Erythroblast (primary cell): ENCODE measurements around the gene BET1.
"Not testable (repeated sequence)": the region's sequence is repeated elsewhere in the genome, so short reads cannot be mapped to it uniquely, and the experiment has no call there.

Experiments
- DNase-seq, 2 experiments: peaks; one replicate each; lab custom pipeline; 2025; lab: John Stamatoyannopoulos, UW
- GATA1 ChIP-seq: IDR thresholded peaks from 2 replicates; pipeline ENCODE4 v1.6.1; 2011; ENCODE audit warnings: low read depth, mild to moderate bottlenecking, control low read depth, low read length, moderate library complexity
- POLR2A ChIP-seq: IDR thresholded peaks from 2 replicates; pipeline ENCODE4 v1.6.1; 2011; ENCODE audit warnings: mild to moderate bottlenecking, low read length

Gene BET1

DNA sequence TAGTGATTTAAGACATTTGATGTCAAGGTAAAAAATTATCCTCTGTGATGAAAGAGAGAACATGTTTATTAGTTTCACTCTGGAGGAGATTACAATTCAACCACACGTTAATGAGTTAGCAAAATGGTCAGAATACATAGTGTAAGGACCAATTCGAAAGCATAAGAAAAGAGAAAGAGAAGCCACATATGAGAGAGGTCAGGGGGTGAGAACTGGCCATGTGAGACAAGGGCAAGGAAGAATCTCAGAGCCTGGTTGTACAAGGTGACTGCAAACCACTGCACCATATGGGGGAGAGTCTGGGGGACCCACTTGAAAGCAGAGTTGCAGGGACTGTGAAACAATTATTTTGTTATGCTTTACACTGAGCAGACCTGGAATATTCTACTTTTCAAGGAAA is 27.7 kb upstream of the BET1 start:
- DNase-seq, result no peak
- TF ChIP-seq GATA1, result no peak
- no peak for TF ChIP-seq POLR2A

DNA sequence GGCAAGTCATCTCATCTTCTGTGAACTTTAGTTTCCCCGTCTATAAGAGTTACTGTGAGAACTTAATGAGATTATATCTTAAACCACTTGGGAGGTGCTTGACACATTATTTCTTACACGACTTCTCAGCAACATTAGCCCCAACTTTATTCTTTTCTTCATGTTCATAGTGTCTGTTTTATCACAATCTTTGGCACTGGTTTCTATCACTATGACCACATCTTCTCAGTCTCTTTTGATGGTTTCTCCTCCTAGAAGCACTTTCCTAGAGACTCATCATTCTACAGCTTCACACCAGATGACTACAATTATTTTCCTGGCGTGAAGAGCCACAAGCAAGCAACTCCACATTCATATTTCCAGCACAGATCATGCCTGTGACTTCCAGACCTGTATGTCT is 26.5 kb upstream of the BET1 start:
- DNase-seq, result no peak
- TF ChIP-seq GATA1, result no peak
- no peak for TF ChIP-seq POLR2A

- TF ChIP-seq POLR2A (no peak), GATA1 (no peak)
- DNase-seq, result no peak
These were observed 25.8 kb upstream of the BET1 start for GRCh38 chr7:94029976-94030375.

DNA sequence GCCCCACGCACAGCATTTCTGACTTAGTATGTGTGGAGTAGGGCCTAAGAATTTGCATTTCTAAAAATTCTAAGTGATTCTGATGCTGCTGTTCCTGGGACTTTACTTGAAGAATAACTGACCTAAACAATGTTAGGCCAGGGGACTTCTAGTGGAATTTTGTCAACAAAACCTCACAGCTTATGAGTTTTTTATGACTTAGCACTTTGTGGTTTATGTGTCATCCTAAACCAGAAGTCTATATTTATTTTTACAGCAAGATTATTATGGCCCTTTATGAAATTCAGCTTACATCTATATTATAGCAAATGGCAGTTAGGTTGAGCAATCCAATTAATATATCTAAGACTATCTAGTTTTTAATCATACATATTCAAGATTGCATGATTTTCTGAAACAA is 24.6 kb upstream of the BET1 start:
- no peak for DNase-seq
- TF ChIP-seq POLR2A (no peak), GATA1 (no peak)

- DNase-seq, result not testable (repeated sequence)
These were observed 22.5 kb upstream of the BET1 start for GRCh38 chr7:94026619-94027018.

DNA sequence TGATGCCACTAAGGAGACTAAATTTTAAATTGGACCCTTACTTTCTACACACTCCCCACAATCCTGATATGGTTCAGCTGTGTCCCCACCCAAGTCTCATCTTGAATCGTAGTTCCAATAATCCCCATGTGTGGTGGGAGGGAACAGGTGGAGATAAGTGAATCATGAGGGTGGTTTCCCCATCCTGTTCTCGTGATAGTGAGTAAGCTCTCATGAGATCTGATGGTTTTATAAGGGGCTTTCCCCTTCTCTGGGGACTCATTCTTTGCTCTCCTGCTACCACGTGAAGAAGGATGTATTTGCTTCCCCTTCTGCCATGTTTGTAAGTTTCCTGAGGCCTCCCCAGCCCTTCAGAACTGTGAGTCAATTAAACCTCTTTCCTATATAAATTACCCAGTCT is 18.4 kb upstream of the BET1 start:
- no peak for DNase-seq
- TF ChIP-seq GATA1 (no peak), POLR2A (no peak)

- TF ChIP-seq GATA1, result no peak
- no peak for TF ChIP-seq POLR2A
These were observed 12.6 kb upstream of the BET1 start for GRCh38 chr7:94016786-94017185.

DNA sequence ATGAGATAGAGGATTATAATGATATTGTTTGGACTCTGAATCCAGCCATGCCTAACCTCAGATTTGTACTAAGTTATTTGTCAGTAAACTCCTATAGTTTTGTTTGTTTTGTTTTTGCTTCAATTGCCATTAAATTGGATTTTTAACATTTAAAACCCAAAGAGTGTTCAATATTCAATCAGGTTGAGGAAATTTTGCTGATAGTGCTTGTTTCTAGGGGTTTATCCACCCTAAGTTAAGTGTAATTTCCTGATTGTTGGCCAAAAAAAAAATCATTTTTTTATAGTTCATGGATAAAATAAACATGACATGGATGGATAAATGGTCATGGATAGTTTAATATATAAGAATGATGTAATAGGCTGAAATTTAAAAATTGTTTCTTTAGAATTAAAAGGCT is 11.4 kb upstream of the BET1 start:
- TF ChIP-seq GATA1 (no peak), POLR2A (no peak)
- DNase-seq, result no peak

More at GRCh38 chr7:94016786-94017185, 12.6 kb upstream of the BET1 start:
- no peak for DNase-seq

- TF ChIP-seq GATA1 (no peak), POLR2A (no peak)
- DNase-seq, result peak; percentile 2
These were observed 8.6 kb upstream of the BET1 start for GRCh38 chr7:94012746-94013145.

DNA sequence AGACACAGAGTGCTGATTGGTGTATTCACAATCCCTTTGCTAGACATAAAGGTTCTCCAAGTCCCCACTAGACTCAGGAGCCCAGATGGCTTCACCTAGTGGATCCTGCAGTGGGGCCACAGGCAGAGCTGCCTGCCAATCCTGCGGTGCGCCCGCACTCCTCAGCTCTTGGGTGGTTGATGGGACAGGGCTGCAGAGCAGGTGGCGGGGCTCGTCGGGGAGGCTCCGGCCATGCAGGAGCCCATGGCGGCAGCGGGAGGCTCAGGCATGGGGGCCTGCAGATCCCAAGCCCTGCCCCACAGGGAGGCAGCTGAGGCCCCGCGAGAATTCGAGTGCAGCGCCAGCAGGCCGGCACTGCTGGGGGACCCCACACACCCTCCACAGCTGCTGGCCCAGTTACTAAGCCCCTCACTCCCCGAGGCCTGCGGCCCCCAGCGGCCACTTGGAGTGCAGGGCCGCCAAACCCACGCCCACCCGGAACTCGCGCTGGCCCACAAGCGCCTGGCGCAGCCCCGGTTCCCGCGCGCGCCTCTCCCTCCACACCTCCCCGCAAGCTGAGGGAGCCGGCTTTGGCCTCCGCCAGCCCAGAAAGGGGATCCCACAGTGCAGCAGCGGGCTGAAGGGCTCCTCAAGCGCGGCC is 7.7 kb upstream of the BET1 start:
- DNase-seq, result no peak
- TF ChIP-seq POLR2A (no peak), GATA1 (no peak)

DNA sequence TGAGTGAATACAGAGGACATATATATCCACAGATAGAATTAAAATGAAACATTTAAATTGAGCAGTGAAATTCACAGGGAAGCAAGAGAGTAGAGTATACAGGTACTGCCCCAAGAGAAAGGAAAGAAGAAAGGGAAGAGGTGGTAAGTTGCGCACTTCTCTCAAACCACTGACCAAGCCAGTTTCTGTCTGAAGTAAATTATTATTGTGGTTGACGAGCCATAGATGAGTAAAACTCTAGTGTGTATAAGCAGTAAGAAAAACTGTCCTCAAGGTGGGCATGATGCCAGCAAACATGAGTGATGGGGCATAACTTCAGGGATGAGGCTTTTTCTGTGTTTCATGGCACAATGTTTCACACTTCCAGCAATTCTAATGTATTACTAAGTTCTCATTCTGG is 4.4 kb upstream of the BET1 start:
- TF ChIP-seq POLR2A, result no peak
- no peak for TF ChIP-seq GATA1
- no peak for DNase-seq

DNA sequence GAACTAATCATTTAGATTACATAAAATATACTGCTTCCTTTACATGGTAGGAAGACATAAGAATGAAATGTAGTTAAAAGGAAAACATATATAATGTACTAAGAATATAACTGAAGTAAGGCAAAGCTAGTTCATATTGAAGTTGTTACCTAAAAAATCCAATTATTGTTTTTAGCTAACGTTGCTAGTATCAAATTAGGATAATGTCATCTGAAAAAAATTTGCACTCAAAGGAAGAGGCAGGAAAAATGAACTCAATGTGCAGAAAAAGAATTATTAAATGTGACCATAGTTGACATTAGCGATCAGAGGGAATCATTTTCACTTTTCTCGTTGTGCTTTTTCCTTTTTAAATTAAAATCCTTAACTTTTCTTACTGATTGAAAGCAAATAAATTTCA is 1.6 kb upstream of the BET1 start:
- DNase-seq, result no peak
- TF ChIP-seq GATA1 (no peak), POLR2A (no peak)

DNA sequence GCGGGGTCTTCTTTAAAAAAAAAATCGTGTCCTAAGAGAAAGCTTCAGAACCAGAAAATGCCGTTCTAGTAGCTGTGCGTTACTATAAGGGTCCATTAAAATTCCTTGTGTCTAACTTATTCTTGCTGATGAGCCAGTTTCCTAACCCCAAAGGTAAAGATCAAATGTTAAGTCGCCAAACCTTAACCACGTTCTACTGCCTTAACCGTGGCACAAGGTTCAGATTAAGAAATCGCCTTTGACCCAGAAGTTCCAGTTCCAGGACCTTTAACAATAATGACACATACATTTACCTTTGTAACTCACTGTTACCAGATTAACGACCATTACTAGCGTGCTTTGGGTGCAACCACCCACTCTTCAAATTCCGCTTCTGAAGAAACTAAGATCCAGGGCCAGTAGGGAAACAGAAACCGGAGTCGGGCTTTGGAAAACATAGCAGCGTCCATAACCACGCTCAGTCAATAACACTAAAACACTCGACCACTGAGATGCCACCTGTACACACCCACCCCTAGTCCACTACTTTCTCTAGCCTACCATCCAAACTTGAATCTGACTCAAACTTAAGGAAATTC is 620 bp downstream of the BET1 start:
- peak in 1 of 2 experiments; percentile 79 for DNase-seq
- TF ChIP-seq POLR2A (no peak), GATA1 (no peak)

DNA sequence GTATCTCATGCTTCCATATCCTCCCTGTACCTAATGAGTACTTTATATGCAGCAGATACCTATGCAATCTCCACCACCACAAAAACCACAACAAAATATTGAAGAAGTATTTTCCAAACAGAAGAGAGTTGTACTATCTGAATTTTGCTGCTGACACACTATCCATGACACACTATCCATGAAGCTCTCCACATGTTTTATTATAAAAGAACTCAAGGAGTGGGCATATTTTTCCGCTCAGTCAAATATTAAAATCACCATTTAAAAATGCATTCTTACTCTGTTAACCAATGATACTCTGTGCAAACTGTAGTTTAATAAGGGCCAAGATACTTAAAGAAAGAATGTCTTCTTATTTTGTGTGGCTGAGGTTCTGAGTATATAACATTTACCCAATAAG is 2.8 kb downstream of the BET1 start:
- no peak for TF ChIP-seq GATA1
- no peak for TF ChIP-seq POLR2A
- DNase-seq, result no peak

DNA sequence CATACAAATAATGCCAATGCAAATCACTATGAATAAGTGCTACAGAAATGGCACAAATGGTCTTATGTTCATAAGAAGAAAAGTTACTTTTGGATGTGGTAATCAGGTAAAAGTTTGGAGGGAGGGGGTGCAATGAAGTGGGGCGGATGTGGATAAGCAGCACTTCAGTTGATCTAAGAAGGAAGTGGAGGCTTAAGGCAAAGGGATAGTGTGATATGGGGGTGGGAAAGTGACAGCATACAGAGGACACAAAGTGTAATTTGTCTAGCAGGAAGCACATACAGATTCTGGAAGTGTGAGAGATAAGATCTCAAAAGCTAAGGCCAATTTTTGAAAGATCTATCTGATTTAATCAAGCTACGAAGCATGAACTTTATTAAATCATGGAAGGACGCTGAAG is 6.3 kb downstream of the BET1 start:
- DNase-seq, result no peak
- no peak for TF ChIP-seq GATA1
- no peak for TF ChIP-seq POLR2A
